ENCODE measurements around the gene PTPRJ.

DNA sequence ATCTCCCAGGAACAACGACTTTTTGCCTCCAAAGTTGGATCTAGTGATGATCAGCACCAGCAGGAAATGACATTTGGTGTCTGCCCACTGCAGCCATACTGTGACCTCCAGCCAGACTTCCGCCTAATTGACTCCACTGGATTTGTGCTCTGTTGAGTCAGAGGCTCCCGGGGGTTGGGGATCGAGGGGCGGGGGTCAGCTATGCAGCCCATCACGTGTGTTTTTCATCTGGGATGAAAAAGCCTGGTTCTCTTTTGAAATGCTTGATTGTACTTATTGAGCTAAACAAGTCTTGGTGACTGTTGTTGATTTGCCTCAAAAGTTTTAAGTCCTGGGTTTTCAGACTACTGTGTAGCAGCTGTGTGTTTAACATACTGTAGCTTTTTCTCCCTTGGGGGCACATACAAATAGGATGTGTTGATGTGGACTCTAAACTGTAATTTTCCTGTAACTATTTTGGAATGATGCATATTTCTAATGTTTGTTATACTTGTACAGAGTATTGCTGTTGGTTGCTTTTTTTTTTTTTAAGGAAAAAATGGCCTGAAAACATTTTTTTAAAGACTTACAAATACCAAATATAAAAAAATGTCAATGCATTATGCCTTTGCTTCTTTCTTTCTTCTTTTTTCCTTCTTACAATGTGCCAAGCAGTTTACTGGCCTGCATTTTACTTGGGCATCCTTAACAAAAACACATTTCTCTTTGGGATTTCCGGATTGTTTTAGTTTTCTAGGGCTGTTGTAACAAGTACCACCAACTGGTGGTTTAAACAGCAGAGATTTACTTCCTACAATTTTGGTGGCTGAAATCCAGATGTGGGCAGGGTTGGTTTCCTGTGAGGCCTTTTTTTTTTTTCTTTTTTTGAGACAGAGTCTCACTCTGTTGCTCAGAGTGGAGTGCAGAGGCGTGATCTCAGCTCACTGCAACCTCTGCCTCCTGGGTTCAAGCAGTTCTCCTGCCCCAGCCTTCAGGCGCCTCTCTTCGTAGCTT, 190.2 kb downstream of the PTPRJ start:
- TF ChIP-seq, protein P1, sequence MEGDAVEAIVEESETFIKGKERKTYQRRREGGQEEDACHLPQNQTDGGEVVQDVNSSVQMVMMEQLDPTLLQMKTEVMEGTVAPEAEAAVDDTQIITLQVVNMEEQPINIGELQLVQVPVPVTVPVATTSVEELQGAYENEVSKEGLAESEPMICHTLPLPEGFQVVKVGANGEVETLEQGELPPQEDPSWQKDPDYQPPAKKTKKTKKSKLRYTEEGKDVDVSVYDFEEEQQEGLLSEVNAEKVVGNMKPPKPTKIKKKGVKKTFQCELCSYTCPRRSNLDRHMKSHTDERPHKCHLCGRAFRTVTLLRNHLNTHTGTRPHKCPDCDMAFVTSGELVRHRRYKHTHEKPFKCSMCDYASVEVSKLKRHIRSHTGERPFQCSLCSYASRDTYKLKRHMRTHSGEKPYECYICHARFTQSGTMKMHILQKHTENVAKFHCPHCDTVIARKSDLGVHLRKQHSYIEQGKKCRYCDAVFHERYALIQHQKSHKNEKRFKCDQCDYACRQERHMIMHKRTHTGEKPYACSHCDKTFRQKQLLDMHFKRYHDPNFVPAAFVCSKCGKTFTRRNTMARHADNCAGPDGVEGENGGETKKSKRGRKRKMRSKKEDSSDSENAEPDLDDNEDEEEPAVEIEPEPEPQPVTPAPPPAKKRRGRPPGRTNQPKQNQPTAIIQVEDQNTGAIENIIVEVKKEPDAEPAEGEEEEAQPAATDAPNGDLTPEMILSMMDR (IDR thresholded peaks at IDR 0.05) = no peak
- no peak for TF ChIP-seq POLR2A (IDR thresholded peaks at IDR 0.05)
